GM18526 (cell line): Measurements from ENCODE around the gene BBS4.
"Not testable (repeated sequence)": the region's sequence is repeated elsewhere in the genome, so short reads cannot be mapped to it uniquely, and the experiment has no call there.

Experiments used
- POLR2A ChIP-seq: IDR thresholded peaks from 3 replicates; pipeline ENCODE4 v1.6.1; 2011; ENCODE audit not compliant: insufficient read length; ENCODE audit errors: extremely low read depth

BBS4 gene, protein sequence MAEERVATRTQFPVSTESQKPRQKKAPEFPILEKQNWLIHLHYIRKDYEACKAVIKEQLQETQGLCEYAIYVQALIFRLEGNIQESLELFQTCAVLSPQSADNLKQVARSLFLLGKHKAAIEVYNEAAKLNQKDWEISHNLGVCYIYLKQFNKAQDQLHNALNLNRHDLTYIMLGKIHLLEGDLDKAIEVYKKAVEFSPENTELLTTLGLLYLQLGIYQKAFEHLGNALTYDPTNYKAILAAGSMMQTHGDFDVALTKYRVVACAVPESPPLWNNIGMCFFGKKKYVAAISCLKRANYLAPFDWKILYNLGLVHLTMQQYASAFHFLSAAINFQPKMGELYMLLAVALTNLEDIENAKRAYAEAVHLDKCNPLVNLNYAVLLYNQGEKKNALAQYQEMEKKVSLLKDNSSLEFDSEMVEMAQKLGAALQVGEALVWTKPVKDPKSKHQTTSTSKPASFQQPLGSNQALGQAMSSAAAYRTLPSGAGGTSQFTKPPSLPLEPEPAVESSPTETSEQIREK

DNA sequence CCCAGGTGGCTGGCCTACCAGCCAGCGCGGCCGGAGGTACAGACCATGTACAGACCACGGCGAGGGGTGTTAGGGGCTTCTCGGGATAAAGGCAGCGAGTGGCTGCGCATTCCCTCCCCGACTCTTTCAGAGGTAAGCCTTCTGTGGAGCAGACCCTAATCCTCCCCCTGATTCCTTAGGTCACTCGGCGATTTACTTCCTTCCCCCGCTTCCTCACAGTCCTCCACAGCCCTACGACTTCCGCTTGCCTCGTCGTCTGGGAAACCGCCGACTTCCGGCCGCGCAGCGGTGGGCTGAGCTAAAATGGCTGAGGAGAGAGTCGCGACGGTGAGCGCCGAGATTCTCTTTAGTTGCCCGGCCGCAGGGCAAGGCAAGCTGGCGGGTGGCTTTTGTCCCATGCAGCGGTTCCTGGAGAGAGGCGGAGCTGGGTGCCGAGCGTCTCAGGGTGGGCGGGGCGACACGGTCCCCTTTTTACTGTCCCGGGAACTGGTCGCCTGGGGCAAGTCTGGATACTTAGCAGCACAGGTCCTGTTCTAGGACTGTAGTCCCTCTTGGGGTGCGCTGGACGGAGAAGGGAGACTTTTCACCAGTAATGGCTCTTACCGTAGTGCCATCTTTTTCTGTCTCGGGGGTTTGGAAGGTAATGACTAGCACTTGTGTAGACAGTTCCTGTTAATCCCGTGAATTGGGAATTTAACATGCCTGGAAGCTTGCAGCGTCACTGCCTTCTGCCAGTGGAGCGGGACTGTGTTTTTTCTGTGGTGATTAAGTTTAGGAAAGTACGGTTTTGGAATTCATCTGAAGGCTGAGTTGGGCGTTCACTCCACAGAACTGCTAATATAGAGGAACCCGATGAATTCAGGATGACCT is at the start of gene BBS4, which contains the start of gene HIGD2B:
Gene BBS4 (plus strand): TSS at position 283 of the 870 bp plus-strand sequence. CDS start 21 bp downstream, at position 304.
Gene HIGD2B (minus strand): TSS at position 258 of the 870 bp plus-strand sequence. CDS start 9,808 bp downstream, outside the sequence.
- TF ChIP-seq POLR2A = no peak

DNA sequence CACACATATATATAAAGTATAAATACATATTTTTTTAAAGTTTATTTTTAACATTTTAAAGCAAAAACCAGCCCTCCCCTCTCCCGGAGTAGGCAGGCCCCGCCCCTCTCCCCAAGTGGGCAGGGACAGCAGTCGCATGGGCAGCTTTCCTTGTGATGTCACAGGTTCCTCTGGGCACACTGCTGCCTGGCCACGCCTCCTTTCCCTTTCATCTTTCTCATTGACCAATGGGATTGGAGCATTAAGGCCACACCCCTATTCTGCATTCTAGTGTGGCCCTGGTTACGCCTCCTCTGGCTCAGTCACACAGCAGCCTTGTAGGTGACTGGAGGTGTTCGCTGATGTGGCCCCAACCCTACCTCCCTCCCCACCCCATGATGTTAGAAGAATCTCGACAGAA is 31.6 kb upstream of the BBS4 start, which contains the start of gene GOLGA6B:
Gene GOLGA6B (plus strand): TSS at position 301 of the 400 bp plus-strand sequence. CDS start 41 bp downstream, at position 342.
- TF ChIP-seq POLR2A = not testable (repeated sequence)

DNA sequence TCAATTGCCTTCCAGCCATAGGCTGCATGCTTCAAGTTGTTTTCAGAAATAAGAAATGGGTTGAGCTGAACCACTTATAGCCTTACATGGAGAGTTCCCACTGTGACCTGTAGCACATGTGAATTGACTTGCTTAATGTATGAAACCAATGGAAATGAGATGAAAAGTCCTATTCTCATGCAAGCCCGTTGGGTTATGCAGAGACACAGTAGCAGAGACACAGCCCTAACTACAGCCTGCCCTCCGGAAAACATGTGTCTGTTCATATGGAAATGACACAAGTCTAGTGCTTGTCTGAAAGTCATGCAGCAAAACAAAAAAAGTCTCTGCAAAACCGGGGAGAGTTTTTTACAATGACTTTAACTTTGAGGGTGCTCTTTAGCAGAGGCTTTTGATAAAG is 14.5 kb upstream of the BBS4 start:
- TF ChIP-seq POLR2A = no peak

DNA sequence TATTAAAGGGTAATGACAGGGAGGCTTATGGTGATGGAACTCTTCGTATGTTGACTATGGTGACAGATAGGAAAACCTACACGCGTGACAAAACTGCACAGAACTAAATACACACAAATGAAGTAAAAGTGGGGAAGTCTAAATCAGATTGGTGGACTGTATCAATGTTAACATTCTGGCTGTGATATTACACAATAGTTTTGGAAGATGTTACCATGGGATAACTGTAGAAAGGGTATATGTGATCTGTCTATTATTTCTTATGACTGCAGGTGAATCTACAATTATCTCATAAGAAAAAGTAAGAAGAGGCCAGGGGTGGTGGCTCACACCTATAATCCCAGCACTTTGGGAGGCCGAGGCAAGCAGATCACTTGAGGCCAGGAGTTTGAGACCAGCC is 9.2 kb upstream of the BBS4 start:
- TF ChIP-seq POLR2A = no peak

DNA sequence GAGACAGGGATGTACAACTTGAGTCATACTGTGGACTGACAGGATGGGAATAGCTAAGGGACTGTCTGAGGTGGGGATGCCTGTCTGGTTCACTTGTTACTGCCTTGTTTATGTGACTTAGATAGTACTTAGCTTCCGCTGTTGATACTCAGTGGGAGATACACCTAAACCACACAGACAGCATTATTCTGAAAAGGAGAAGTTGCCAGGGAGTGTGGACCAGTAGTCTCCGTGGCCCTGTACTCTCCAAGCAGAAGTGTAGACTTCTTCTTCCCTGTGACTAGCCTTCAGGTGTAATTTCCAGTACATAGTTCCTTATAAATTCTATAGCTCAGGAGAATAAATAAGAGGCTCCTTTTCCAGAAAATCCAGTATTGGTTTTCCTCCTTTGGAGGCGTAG is 5.1 kb upstream of the BBS4 start:
- TF ChIP-seq POLR2A = no peak

DNA sequence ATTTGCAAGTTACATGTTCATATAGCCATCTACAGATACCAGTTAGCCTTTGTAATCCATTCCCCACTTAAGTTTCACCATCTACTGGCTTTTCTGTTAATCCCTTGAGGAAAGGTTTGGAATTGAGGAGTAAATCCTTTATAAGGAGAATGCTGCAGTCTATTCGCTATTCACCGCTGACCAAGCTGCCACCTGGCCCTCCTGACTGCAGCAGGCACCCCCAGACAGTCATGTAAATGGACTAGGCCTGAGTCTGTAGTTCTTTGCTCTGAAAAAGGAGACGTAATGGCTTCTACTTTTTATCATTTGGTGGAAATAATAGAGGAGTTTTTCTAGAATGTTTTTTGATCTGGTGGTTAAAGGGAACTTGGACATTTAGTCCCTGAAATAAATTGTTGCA is 3.2 kb upstream of the BBS4 start:
- TF ChIP-seq POLR2A = no peak

DNA sequence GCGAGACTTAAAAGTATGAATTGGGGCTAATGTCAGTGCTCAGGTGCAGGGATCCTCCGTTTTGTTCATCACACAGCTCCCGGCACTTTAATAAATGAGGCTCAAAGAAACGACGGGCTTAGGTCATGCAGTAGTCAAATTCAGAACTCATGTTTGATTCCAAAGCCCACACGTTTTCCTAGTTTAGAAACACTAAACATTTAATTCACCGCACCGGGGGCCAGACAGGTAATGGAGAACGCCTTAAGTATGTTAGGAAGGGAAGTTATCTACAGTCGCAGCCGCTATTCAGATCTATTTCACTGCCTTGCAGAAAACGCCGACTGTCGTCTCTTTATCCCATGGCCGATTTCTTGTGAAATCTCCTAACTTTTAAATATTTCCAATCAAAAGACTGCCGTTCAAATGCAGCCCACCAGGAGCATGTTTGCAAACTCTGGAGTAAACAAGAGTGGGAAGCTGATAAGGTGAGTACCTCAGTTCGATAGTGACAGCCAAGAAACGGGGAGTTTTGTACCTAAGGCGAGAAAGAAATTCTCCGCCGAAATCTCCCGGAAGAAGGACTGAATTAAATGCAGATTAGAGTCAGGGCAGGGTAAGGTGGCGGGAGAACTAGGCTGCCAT is 594 bp upstream of the BBS4 start:
- no peak for TF ChIP-seq POLR2A

DNA sequence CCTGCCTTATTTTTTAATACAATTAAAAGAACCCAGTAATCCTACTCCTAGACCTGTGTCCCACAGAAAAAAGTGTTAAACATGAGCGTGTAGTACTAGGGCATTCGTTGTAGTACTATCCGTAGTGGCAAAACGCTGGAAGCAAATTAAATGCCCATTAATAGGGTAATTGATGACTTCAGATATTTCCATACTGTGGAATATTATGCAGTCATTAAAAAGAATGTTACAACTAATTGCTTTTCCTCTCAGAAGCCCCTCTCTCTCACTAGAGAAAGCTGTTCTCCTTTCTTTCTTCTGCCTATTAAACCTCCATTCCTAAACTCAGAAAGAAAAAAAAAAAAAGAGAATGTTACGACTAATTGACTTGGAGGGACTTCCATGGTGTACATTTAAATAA is 2.7 kb downstream of the BBS4 start:
- TF ChIP-seq POLR2A = no peak

DNA sequence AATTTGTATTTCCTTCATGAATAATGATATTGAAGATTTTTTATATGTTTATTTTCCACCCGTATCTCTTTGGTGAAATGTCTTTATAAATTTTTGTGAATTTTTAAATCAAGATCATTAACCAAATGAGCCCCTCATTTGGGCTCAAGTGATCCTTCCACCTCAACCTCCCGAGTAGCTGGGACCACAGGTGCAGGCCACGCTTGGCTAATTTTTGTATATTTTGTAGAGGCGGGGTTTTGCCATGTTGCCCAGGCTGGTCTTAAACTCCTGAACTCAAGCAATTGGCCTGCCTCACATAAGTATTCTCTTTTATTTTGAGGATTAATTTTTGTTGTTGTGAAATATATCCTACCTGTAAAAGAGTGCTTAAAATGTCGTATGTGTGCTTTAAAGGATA is 4.9 kb downstream of the BBS4 start:
- TF ChIP-seq POLR2A = no peak

DNA sequence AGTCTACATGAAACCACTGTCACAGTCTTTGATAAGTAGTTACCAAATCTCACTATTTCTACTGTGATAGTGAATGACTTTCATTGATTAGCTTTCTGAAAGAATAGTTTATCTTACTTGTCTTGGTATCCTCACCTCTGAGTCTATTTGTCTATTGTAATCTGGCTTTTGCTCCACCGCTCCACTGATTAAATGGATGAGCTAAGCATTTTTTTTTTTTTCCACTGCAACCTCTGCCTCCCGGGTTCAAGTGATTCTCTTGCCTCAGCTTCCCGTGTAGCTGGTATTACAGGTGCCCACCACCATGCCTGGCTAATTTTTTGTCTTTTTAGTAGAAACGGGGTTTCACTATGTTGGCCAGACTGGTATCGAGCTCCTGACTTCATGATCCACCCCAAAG is 12.9 kb downstream of the BBS4 start:
- TF ChIP-seq POLR2A = no peak

DNA sequence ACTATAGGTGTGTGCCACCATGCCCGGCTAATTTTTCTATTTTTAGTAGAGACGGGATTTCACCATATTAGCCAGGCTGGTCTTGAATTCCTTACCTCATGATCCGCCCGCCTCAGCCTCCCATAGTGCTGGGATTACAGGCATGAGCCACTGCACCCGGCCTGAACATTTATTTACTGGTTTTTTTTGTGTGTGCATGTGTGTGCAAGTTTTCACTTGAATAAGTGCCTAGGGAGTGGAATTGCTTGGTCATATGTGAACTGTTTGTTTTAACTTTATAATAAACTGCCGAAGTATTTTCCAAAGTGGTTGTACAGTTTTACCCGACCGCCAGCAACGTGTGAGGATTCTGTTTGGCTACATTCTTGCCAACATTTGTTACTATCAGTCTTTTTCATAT is 14.1 kb downstream of the BBS4 start:
- TF ChIP-seq POLR2A = no peak

DNA sequence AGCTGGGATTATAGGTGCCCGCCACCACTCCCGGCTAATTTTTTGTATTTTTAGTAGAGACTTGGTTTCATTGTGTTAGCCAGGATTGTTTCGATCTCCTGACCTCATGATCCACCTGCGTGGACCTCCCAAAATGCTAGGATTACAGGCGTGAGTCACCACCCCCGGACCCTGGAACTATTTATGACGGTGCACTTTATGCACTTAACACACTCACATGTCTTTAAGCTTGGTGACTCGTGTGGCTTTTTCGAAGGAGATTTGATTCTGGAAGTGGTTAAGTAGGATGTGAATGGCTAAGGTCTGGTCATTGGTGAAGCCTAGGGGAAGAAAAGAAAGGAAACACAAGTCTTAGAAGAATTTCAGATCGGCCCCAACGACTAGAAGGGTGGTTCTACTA is 20.3 kb downstream of the BBS4 start:
- TF ChIP-seq POLR2A = no peak

DNA sequence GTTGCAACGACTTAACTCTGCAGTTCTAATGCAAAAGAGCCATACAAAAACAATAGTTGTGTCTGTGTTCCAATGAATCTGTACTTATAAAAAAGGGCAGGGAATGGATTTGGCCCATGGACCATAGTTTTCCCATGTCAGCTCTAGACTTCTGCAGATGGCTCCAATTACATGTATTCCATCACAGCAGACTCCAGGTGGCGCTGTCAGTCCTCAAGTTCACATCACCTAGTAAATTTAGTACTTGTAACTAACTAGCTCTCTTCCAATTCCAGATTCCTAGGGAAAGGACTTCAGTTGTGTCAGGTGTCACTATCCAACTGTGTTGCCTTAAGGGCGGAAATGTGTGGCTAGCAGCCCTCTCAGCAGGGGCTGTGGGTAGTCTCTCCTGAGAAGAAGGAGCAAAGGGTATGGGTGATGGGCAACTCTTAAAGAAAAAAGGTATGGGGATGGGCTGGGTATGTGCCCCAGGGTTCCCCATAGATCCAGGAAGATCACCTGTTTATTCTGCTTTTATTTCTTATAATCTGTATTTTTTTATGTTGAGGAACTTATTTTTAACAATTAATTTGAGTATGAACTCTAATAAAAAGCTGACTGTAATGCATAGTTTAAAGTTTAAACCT is 36.2 kb downstream of the BBS4 start:
- no peak for TF ChIP-seq POLR2A

DNA sequence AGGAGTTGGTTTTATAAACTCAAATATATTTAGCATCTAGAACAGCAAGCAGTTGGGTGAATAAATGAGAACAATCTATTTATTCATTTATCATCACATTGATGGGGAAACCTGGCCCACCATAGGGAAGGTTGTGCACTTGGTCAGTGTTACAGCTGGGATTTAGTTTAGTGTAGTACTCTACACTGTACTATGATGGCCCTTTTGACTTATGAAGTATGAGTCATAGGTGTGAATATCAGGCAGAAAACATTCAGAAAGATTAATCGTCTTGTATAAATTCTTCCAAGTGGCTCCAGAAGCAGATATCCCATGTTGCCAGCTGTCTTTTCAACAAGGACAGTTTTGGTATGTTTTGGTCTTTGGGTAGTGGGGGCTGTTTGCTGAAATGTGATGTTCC is 38.0 kb downstream of the BBS4 start:
- TF ChIP-seq POLR2A = no peak

DNA sequence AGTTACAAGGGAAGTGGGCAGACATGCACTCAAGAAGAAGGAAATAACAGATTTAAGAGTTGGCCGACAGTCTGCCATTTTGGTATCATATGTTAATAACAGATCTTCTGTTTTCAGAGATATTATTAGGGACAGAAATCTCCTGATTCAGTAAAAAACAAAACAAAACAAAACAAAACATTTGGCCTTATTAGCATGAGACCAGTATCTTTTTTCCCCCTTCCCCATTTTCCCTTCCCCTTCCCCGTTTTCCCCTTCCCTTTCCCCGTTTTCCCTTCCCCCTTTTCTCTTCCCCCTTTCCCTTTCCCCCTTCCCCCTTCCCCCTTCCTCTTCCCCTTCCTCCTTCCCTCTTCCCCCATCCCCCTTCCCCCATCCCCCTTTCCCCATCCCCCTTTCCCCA is 39.4 kb downstream of the BBS4 start:
- TF ChIP-seq POLR2A = no peak
